Breast epithelium (tissue), 4 donors: ENCODE results near the gene KIF17. TPM values are rescaled to one million over a fixed set of nuclear protein-coding genes. Genes with fewer than 3 reads are reported as not detected.

ENCODE experiments used
- DNase-seq, 2 donors: peaks; one replicate each; pipeline ENCODE4 v3.0.0-alpha.2; 2019; ENCODE audit warnings: low spot score in 2 of 2
- H3K27ac ChIP-seq, 2 donors: fragments of 200-600 bp; sonication (generic) in 1 of 2; one replicate each; pipeline ENCODE4 v1.5.1; 2016 to 2019; ENCODE audit warnings: mild to moderate bottlenecking in 1 of 2
- H3K27me3 ChIP-seq, 2 donors: fragments of 200-600 bp; sonication (generic) in 1 of 2; one replicate each; pipeline versions ENCODE4 v1.5.1 to v1.6.0; 2017 to 2019; ENCODE audit warnings: control low read depth in 1 of 2, mild to moderate bottlenecking in 1 of 2
- H3K36me3 ChIP-seq: fragments of 200-600 bp; one replicate; pipeline ENCODE4 v1.5.1; 2019
- H3K4me1 ChIP-seq, 2 donors: fragments of 200-600 bp; sonication (generic); one replicate each; pipeline ENCODE4 v1.5.1; 2016 to 2019; ENCODE audit warnings: control low read depth in 1 of 2
- H3K4me3 ChIP-seq, 3 donors: fragments of 200-600 bp; sonication (generic); 1 replicate in 2 of 3; 2 replicates in 1 of 3; pipeline ENCODE4 v1.5.1; 2016 to 2019; ENCODE audit warnings: mild to moderate bottlenecking in 3 of 3, moderate library complexity in 2 of 3
- H3K9me3 ChIP-seq, 2 donors: fragments of 200-600 bp; sonication (generic) in 1 of 2; one replicate each; pipeline ENCODE4 v1.5.1; 2016 to 2019; ENCODE audit warnings: control low read depth in 1 of 2
- POLR2A ChIP-seq: fragments of 450-650 bp; IDR thresholded peaks from one replicate; pipeline ENCODE4 v1.6.1; 2016; ENCODE audit warnings: antibody characterized with exemption, mild to moderate bottlenecking, moderate library complexity
- POLR2AphosphoS5 ChIP-seq, 3 donors: sonication (generic); formaldehyde crosslinking; IDR thresholded peaks; one replicate each; pipeline ENCODE4 v1.6.1; 2017; ENCODE audit warnings: antibody characterized with exemption in 3 of 3
- intact Hi-C: fragments of 100-400 bp; cut with DNase I; formaldehyde crosslinking; loops from one replicate; pipeline ENCODE4 v1.15.1; 2023; ENCODE audit warnings: low total_unique reads
- total RNA-seq, 3 donors: library from RNA; depleted of rRNA; stranded (reverse); fragments of >200 nt; gene quantifications; one replicate each; pipeline ENCODE4 v1.1.0, GENCODE V29; 2016
- TF ChIP-seq, protein P1 (sequence below), 3 donors: fragments of 450-650 bp; IDR thresholded peaks; one replicate each; pipeline ENCODE4 v1.5.1; 2016 to 2017; ENCODE audit warnings: antibody characterized with exemption in 3 of 3, mild to moderate bottlenecking in 3 of 3, moderate library complexity in 3 of 3

The KIF17 gene
- total RNA-seq, 3 donors from 2014 or later: 1.8 to 3.5 (median 2.0) TPM

DNA sequence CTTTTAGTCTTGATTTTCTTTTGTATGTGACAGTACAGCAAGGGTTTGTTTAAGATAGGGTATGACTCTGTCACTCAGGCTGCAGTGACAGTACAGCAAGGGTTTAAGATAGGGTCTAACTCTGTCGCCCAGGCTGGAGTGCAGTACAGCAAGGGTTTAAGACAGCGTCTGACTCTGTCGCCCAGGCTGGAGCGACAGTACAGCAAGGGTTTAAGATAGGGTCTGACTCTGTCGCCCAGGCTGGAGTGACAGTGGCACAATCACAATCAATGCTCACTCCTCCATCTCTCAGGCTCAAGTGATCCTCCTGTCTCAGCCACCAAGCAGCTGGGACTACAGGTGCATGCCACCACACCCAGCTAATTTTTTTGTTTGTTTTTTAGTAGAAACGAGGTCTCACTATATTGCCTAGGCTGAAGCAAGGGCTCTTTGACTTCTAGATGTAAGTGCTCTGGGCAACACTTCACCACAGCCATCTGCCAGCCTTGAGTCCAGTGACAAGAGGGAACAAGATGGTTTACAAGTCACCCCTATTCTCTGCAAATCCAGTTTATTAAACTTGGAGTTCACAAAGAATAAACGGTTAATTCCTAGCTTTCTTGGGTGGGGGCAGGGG lies 15.7 kb upstream of the KIF17 start:
- Histone ChIP-seq H3K27ac (peak overlapping the region; percentile 56 to 76), H3K9me3 (no peaks in the 10 kb centered on the region), H3K4me1 (peaks cover 0 to 12% of the 10 kb centered on the region in 2 donors), H3K4me3 (peak overlapping the region; percentile 48 to 84 (median 62)), H3K27me3 (peaks cover 4% of the 10 kb centered on the region in 2 donors), H3K36me3 (no peaks in the 10 kb centered on the region)
- TF ChIP-seq POLR2AphosphoS5 (IDR thresholded peaks at IDR 0.05) (no peak), POLR2A (no peak)
- TF ChIP-seq, protein P1, sequence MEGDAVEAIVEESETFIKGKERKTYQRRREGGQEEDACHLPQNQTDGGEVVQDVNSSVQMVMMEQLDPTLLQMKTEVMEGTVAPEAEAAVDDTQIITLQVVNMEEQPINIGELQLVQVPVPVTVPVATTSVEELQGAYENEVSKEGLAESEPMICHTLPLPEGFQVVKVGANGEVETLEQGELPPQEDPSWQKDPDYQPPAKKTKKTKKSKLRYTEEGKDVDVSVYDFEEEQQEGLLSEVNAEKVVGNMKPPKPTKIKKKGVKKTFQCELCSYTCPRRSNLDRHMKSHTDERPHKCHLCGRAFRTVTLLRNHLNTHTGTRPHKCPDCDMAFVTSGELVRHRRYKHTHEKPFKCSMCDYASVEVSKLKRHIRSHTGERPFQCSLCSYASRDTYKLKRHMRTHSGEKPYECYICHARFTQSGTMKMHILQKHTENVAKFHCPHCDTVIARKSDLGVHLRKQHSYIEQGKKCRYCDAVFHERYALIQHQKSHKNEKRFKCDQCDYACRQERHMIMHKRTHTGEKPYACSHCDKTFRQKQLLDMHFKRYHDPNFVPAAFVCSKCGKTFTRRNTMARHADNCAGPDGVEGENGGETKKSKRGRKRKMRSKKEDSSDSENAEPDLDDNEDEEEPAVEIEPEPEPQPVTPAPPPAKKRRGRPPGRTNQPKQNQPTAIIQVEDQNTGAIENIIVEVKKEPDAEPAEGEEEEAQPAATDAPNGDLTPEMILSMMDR (IDR thresholded peaks at IDR 0.05): no peak
- intact Hi-C loops: no loop called here
- peak in 1 of 2 donors; percentile 16 for DNase-seq

DNA sequence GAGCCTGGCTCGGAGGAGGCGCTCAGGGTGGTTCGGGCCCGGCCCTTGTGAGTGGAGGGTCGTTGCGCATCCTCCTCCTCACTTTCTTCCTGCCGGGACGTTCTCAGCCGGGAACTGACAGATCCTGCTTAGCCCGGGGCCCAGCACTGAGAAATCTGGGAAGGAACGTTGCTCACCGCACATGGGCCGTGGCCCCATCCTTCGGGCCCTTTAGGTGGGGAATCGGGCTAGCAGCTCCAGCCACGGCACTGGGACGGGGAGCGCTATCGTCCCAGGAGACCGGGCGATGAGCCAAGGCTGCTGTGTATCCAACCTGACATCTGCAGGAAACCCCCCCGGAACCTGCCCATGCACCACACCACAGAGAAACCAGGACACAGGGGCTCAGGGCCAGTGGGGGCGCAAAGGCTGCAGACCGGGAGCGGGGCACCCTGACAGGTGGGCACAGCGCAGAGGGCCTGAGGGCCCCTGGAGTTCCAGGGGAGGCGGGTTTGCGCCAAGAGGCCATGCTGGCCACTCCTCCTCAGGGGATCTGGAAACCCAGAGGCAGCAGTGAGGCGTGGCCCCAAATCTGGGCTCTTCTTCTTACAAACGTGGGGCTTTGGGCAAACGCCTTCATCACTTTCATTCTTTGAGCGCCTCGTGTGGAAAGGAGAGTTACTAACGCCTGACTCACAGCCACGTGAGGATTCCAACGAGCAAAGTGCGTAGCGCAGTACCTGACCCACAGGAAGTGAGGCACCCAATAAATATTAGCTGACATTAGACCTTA lies 15.0 kb upstream of the KIF17 start, which contains the start of gene SH2D5:
Gene SH2D5 (minus strand): TSS at position 116 of the 772 bp plus-strand sequence. CDS start 4,659 bp downstream, outside the sequence.
- Histone ChIP-seq H3K27me3 (peaks cover 4% of the 10 kb centered on the region in 2 donors), H3K4me1 (peaks cover 0 to 12% of the 10 kb centered on the region in 2 donors), H3K4me3 (peak within 1 kb of the TSS; percentile 48 to 84 (median 62)), H3K9me3 (no peaks in the 10 kb centered on the region), H3K27ac (peak within 1 kb of the TSS; percentile 56 to 76), H3K36me3 (no peaks in the 10 kb centered on the region)
- DNase-seq: peak; percentile 72 to 86
- intact Hi-C loops: no loop called here
- peak in 2 of 3 donors; percentile 64 to 80 for TF ChIP-seq POLR2AphosphoS5 (IDR thresholded peaks at IDR 0.05)
- TF ChIP-seq POLR2A: no peak
- TF ChIP-seq, protein P1 (IDR thresholded peaks at IDR 0.05): peak in 2 of 3 donors; percentile 44 to 56

DNA sequence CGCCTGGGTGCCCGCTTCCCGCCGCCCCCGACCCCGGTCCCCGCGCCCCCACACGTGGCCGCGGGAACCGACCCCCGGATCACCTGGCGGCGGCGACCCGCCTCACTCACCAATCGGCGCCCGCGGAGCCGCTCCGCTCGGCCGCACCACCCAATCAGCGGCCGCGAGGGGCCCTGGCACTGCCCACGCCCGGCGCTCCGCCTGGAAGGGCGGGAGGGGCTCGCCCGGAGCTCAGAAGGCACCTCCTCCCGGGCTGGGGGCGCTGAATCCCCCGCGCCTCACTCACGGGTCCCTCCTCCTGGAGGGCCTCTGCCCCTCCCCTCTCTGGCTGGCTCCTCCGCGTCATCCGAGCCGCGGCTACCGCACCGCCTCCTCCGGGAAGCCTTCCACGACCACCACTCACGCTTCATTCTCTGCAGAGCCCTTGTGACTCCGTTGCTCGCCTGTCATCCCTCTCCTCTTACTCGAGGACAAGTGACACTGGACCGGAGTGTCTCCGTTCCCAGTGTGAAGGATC lies 14.3 kb upstream of the KIF17 start:
- peaks cover 0 to 12% of the 10 kb centered on the region in 2 donors for H3K4me1 ChIP-seq
- H3K36me3 ChIP-seq: no peaks in the 10 kb centered on the region
- peak in 1 of 2 donors; percentile 28 for DNase-seq
- intact Hi-C loops: no loop called here
- no peaks in the 10 kb centered on the region for H3K9me3 ChIP-seq
- TF ChIP-seq POLR2A: no peak
- TF ChIP-seq POLR2AphosphoS5 (IDR thresholded peaks at IDR 0.05): no peak
- TF ChIP-seq, protein P1 (IDR thresholded peaks at IDR 0.05): no peak
- peak overlapping the region; percentile 48 to 84 (median 62) for H3K4me3 ChIP-seq
- H3K27me3 ChIP-seq: peaks cover 4% of the 10 kb centered on the region in 2 donors
- peak overlapping the region; percentile 20 to 56 for H3K27ac ChIP-seq

DNA sequence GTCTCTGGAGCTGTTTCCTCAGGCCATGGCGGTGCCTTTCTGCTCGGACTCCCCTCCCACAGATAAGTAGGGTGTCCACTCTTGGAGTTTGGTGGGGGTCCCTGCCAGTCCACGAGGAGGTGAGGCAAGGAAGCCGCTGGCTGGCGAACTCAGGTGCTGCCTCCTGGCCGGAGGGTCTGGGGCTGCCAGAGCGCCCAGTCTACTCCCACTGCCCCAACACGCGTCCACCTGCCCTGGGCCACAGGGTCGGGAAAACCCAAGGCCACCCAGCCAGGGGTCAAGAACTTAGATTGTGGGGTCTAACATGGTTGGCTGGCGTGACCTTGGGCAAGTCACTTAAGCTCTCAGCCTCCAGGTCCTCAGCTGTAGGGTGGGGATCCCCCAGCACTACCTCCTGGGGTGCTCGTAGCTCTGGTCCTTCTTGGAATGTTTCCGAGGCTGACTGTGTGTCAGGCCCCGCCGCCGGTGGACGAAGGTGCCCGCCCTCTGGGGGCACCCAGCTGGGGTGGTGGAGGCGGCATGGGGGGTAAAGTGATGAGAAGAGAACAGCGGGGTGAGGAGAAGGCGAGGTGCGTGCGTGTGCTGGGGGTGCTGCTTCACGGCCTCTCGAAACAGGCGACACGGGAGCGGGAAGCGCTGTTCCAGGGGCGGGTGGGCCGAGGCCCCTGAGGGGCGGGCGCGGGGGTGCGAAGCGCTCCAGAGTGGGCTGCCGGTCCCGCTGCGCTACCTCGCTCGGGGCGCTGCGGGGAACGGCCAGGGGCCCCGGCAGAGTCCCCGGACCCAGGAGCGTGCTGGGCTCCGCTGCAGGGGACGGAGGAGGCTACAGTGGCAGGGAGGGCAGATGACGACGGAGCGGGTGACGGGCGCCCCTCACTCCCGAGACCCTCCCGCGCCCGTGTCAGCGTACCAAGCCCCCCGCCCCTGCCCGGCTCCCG lies 13.5 kb upstream of the KIF17 start:
- H3K9me3 ChIP-seq: no peaks in the 10 kb centered on the region
- H3K4me1 ChIP-seq: peaks cover 0 to 12% of the 10 kb centered on the region in 2 donors
- intact Hi-C loops: no loop called here
- peak overlapping the region in 1 of 2 donors; percentile 56 for H3K27ac ChIP-seq
- H3K36me3 ChIP-seq: no peaks in the 10 kb centered on the region
- peak in 1 of 2 donors; percentile 17 for DNase-seq
- peaks cover 4% of the 10 kb centered on the region in 2 donors for H3K27me3 ChIP-seq
- TF ChIP-seq, protein P1 (IDR thresholded peaks at IDR 0.05): no peak
- TF ChIP-seq POLR2A: no peak
- TF ChIP-seq POLR2AphosphoS5 (IDR thresholded peaks at IDR 0.05): no peak
- H3K4me3 ChIP-seq: peak overlapping the region; percentile 48 to 84 (median 62)
